WTC11 (cell line): ENCODE data around the gene DNAH14. TPM values are rescaled to one million over a fixed set of nuclear protein-coding genes. Genes with fewer than 3 reads are reported as not detected.
A peak's percentile ranks its signal among the peaks of the same experiment; 100 is the strongest.
"Not testable (repeated sequence)": the region's sequence is repeated elsewhere in the genome, so short reads cannot be mapped to it uniquely, and the experiment has no call there.

Source experiments
- ATAC-seq: fragments of 200-7000 bp; cut with Tn5 transposase; 2 replicates; pipeline ENCODE4 v1.10.0; 2021; ENCODE audit warnings: mild to moderate bottlenecking, moderate library complexity
- CTCF ChIA-PET: fragments of 300-600 bp; sonication (Branson Sonifier 250); formaldehyde crosslinking; loops from one replicate; lab custom pipeline; 2021; ENCODE audit warnings: antibody characterized with exemption; lab: Charles Lee
- POLR2A ChIA-PET: fragments of 350-600 bp; sonication (Branson Sonifier 250); formaldehyde crosslinking; loops from one replicate; lab custom pipeline; 2021; ENCODE audit warnings: antibody characterized with exemption; lab: Charles Lee
- DNase-seq: peaks from one replicate; pipeline ENCODE4 v3.0.0; 2021; ENCODE audit warnings: low spot score
- H3K27ac Mint-ChIP-seq: 2 replicates; pipeline ENCODE4 v1.8.0; 2021; ENCODE audit warnings: mixed read lengths
- H3K27me3 Mint-ChIP-seq: 2 replicates; pipeline ENCODE4 v1.8.0; 2021; ENCODE audit warnings: low read depth, mild to moderate bottlenecking, moderate library complexity, mixed read lengths
- H3K36me3 Mint-ChIP-seq: 2 replicates; pipeline ENCODE4 v1.8.0; 2021; ENCODE audit warnings: mixed read lengths
- H3K4me1 Mint-ChIP-seq: 2 replicates; pipeline ENCODE4 v1.8.0; 2022; ENCODE audit warnings: mixed read lengths
- H3K4me3 Mint-ChIP-seq: 2 replicates; pipeline ENCODE4 v1.8.0; 2021; ENCODE audit warnings: mild to moderate bottlenecking, moderate library complexity, mixed read lengths
- H3K9me3 Mint-ChIP-seq: 2 replicates; pipeline ENCODE4 v1.8.0; 2021; ENCODE audit warnings: mixed read lengths
- AR ChIP-seq: fragments of 250-450 bp; sonication (Bioruptor Pico); IDR thresholded peaks from 2 replicates; pipeline ENCODE4 v1.9.0; 2021; ENCODE audit warnings: mild to moderate bottlenecking
- CTCF ChIP-seq: fragments of 200-600 bp; IDR thresholded peaks from 2 replicates; pipeline ENCODE4 v1.8.0; 2022; ENCODE audit warnings: antibody characterized with exemption
- ERG ChIP-seq: fragments of 250-450 bp; sonication (Bioruptor Pico); IDR thresholded peaks from 2 replicates; pipeline ENCODE4 v1.8.0; 2021; ENCODE audit warnings: mild to moderate bottlenecking
- ESRRA ChIP-seq: sonication (generic); formaldehyde crosslinking; IDR thresholded peaks from 2 replicates; pipeline ENCODE4 v1.8.1; 2022; ENCODE audit warnings: mild to moderate bottlenecking, missing genetic modification reagents, borderline replicate concordance
- IRF2 ChIP-seq: sonication (generic); formaldehyde crosslinking; IDR thresholded peaks from 2 replicates; pipeline ENCODE4 v1.8.0; 2022; ENCODE audit warnings: low read depth, missing genetic modification reagents, borderline replicate concordance
- USF1 ChIP-seq: sonication (generic); formaldehyde crosslinking; IDR thresholded peaks from 2 replicates; pipeline ENCODE4 v1.8.0; 2022; ENCODE audit warnings: mild to moderate bottlenecking, missing genetic modification reagents
- USF2 ChIP-seq: sonication (generic); formaldehyde crosslinking; IDR thresholded peaks from 2 replicates; pipeline ENCODE4 v1.8.1; 2023; ENCODE audit warnings: mild to moderate bottlenecking, missing genetic modification reagents, moderate library complexity
- ZBTB21 ChIP-seq: sonication (generic); formaldehyde crosslinking; IDR thresholded peaks from 2 replicates; pipeline ENCODE4 v1.8.1; 2023; ENCODE audit warnings: mild to moderate bottlenecking, missing genetic modification reagents, borderline replicate concordance
- ZBTB43 ChIP-seq: sonication (generic); formaldehyde crosslinking; IDR thresholded peaks from 2 replicates; pipeline ENCODE4 v1.8.1; 2023; ENCODE audit warnings: mild to moderate bottlenecking, missing genetic modification reagents
- ZNF512 ChIP-seq: sonication (generic); formaldehyde crosslinking; IDR thresholded peaks from 2 replicates; pipeline ENCODE4 v1.8.1; 2022; ENCODE audit warnings: missing genetic modification reagents, borderline replicate concordance
- total RNA-seq: library from RNA; stranded (reverse); gene quantifications from 3 replicates; pipeline ENCODE4 v1.2.3, GENCODE V29; 2021

Gene DNAH14
- total RNA-seq, 1 experiment from 2014 or later = 34.1 TPM

GRCh38 chr1:225004396-225004795 is 74.9 kb downstream of the DNAH14 start:
- peaks cover 28% of the 10 kb centered on the region for H3K36me3 Mint-ChIP-seq
- no peak overlapping the region for H3K27ac Mint-ChIP-seq
- H3K4me3 Mint-ChIP-seq = no peak overlapping the region
- ATAC-seq (peak; percentile 62; the same call in 1 of the 2 replicates), DNase-seq (no peak)
- no peaks in the 10 kb centered on the region for H3K4me1 Mint-ChIP-seq
- POLR2A ChIA-PET = no interaction called here
- CTCF ChIA-PET = interaction anchor here (0.7 to 1.3 kb wide), 2 partner anchors 14 to 82 kb away, joined by 3 to 5 read pairs; no protein-coding TSS in a partner anchor
- no peak for TF ChIP-seq ESRRA (CRISPR knock-in tag)
- TF ChIP-seq CTCF = peak; percentile 34; the same call in 1 of the 2 replicates
- no peak for TF ChIP-seq IRF2 (CRISPR knock-in tag)
- H3K27me3 Mint-ChIP-seq = peaks cover 3% of the 10 kb centered on the region; the same call in 1 of the 2 replicates
- H3K9me3 Mint-ChIP-seq = peaks cover 46% of the 10 kb centered on the region

GRCh38 chr1:225006352-225006751 is 76.9 kb downstream of the DNAH14 start:
- ATAC-seq, CTCF ChIA-PET, H3K4me3 Mint-ChIP-seq, DNase-seq, H3K27me3 Mint-ChIP-seq, POLR2A ChIA-PET, H3K27ac Mint-ChIP-seq, H3K4me1 Mint-ChIP-seq: not testable (repeated sequence)
- H3K9me3 Mint-ChIP-seq = peaks cover 42% of the 10 kb centered on the region
- H3K36me3 Mint-ChIP-seq = peaks cover 22% of the 10 kb centered on the region

GRCh38 chr1:225008050-225008449 is 78.6 kb downstream of the DNAH14 start:
- H3K9me3 Mint-ChIP-seq = peaks cover 47% of the 10 kb centered on the region
- POLR2A ChIA-PET, H3K4me1 Mint-ChIP-seq, H3K4me3 Mint-ChIP-seq, H3K27ac Mint-ChIP-seq, CTCF ChIA-PET, ATAC-seq, H3K27me3 Mint-ChIP-seq, DNase-seq: not testable (repeated sequence)
- H3K36me3 Mint-ChIP-seq = peaks cover 22% of the 10 kb centered on the region

GRCh38 chr1:225021037-225021436 is 91.6 kb downstream of the DNAH14 start:
- Mint-ChIP-seq H3K27me3 (peaks cover 8% of the 10 kb centered on the region), H3K27ac (no peak overlapping the region), H3K36me3 (peaks cover 26% of the 10 kb centered on the region), H3K4me1 (no peaks in the 10 kb centered on the region), H3K4me3 (no peak overlapping the region), H3K9me3 (peaks cover 60% of the 10 kb centered on the region)
- DNase-seq (no peak), ATAC-seq (no peak)
- ChIA-PET POLR2A (no interaction called here), CTCF (no interaction called here)
- no peak for TF ChIP-seq AR (CRISPR knock-in tag)

- Mint-ChIP-seq H3K9me3 (peaks cover 33% of the 10 kb centered on the region), H3K27me3 (no peaks in the 10 kb centered on the region), H3K4me3 (no peak overlapping the region), H3K27ac (no peak overlapping the region), H3K4me1 (no peaks in the 10 kb centered on the region), H3K36me3 (peaks cover 11% of the 10 kb centered on the region)
- TF ChIP-seq ZNF512 (CRISPR knock-in tag) (no peak), ESRRA (CRISPR knock-in tag) (no peak), ERG (CRISPR knock-in tag) (no peak), USF1 (CRISPR knock-in tag) (no peak), ZBTB21 (CRISPR knock-in tag) (no peak), USF2 (CRISPR knock-in tag) (no peak), ZBTB43 (no peak)
- ChIA-PET CTCF (no interaction called here), POLR2A (no interaction called here)
- DNase-seq (no peak), ATAC-seq (no peak)
Observed at GRCh38 chr1:225026701-225027100, 97.2 kb downstream of the DNAH14 start.

- H3K27ac Mint-ChIP-seq, H3K36me3 Mint-ChIP-seq, ATAC-seq, CTCF ChIA-PET, H3K9me3 Mint-ChIP-seq, H3K4me1 Mint-ChIP-seq, H3K27me3 Mint-ChIP-seq, POLR2A ChIA-PET, H3K4me3 Mint-ChIP-seq, DNase-seq: not testable (repeated sequence)
Observed at GRCh38 chr1:225036441-225036840, 107.0 kb downstream of the DNAH14 start.
